NB4 (cell line): ENCODE data around the gene SLC2A2.

Experiments
- DNase-seq: peaks from one replicate; pipeline ENCODE4 v3.0.0; 2010; ENCODE audit warnings: low read depth
- H3K4me3 ChIP-seq: one replicate; pipeline ENCODE4 v1.5.1; 2011; ENCODE audit warnings: mild to moderate bottlenecking, low read depth, low read length, moderate library complexity
- CTCF ChIP-seq: IDR thresholded peaks from one replicate; pipeline ENCODE4 v1.5.1; 2012; ENCODE audit warnings: low read depth, low read length
- MYC ChIP-seq: IDR thresholded peaks from 2 replicates; pipeline ENCODE4 v1.6.1; 2011; ENCODE audit warnings: low read depth, low read length
- POLR2A ChIP-seq: IDR thresholded peaks from 2 replicates; pipeline ENCODE4 v1.6.1; 2011; ENCODE audit warnings: mild to moderate bottlenecking; ENCODE audit not compliant: insufficient read length; ENCODE audit errors: extremely low read depth
- TF ChIP-seq, protein P1 (sequence below): IDR thresholded peaks from 2 replicates; pipeline ENCODE4 v1.6.1; 2011; ENCODE audit warnings: low read depth, low read length

SLC2A2 gene

GRCh38 chr3:170949211-170949610 lies 77.3 kb downstream of the SLC2A2 start:
- H3K4me3 ChIP-seq, result no peak overlapping the region
- no peak for DNase-seq
- TF ChIP-seq MYC, result no peak
- TF ChIP-seq POLR2A, result no peak
- TF ChIP-seq, protein P1, sequence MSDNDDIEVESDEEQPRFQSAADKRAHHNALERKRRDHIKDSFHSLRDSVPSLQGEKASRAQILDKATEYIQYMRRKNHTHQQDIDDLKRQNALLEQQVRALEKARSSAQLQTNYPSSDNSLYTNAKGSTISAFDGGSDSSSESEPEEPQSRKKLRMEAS, result no peak
- no peak for TF ChIP-seq CTCF

DNA sequence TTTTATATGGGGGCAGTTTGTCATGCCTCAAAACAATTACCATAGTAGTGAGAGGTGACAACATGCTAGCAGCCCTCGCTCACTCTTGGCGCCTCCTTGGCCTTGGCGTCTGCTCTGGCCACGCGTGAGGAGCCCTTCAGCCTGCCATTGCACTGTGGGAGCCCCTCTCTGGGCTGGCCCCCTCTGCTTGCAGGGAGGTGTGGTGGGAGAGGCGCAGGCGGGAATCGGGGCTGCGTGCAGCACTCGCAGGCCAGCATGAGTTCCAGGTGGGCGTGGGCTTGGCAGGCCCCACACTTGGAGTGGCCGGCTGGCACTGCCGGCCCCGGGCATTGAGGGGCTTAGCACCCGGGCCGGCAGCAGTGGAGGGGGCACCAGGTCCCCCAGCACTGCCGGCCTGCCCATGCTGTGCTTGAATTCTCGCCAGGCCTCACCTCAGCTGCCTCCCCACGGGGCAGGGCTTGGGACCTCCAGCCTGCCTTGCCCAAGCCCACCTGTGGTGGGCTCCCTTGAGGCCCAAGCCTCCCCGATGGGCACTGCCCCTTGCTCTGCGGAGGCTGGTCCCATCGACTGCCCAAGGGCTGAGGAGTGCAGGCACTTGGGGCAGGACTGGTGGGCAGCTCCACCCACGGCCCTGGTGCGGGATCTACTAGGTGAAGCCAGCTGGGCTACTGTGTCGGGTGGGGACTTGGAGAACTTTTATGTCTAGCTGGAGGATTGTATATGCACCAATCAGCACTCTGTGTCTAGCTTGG lies 79.3 kb downstream of the SLC2A2 start:
- no peak for TF ChIP-seq CTCF
- TF ChIP-seq POLR2A, result no peak
- no peak for TF ChIP-seq MYC
- TF ChIP-seq, protein P1, result no peak
- DNase-seq, result no peak
- H3K4me3 ChIP-seq, result no peak overlapping the region
